GM12892 (cell line): ENCODE results near the gene H3-3A.

ENCODE experiments used
- POLR2A ChIP-seq: IDR thresholded peaks from 2 replicates; pipeline ENCODE4 v1.6.1; 2011; ENCODE audit warnings: low read depth, low read length, control low read depth
- POLR2AphosphoS5 ChIP-seq: IDR thresholded peaks from 2 replicates; pipeline ENCODE4 v1.6.1; 2011; ENCODE audit warnings: low read depth, low read length, control low read depth
- TAF1 ChIP-seq: IDR thresholded peaks from 2 replicates; pipeline ENCODE4 v1.6.1; 2011; ENCODE audit warnings: low read depth, mild to moderate bottlenecking, control low read depth, low read length, borderline replicate concordance

GRCh38 chr1:226035915-226036314 is 26.6 kb upstream of the H3-3A start:
- no peak for TF ChIP-seq TAF1
- no peak for TF ChIP-seq POLR2AphosphoS5
- no peak for TF ChIP-seq POLR2A
